Activated CD4-positive, alpha-beta T cell treated with anti-CD3 and anti-CD28 coated beads for 1 hour (primary cell): ENCODE results near the gene NOXO1.
A peak's percentile ranks its signal among the peaks of the same experiment; 100 is the strongest.

Experiments used
- DNase-seq: peaks from one replicate; pipeline ENCODE4 v3.0.0-alpha.2; 2020

NOXO1 gene

GRCh38 chr16:1993731-1994131 is 12.5 kb upstream of the NOXO1 start:
- no peak for DNase-seq

GRCh38 chr16:1992704-1993317 is 11.5 kb upstream of the NOXO1 start:
- no peak for DNase-seq

- DNase-seq, result peak; percentile 97
Observed at GRCh38 chr16:1991948-1992703, 10.9 kb upstream of the NOXO1 start.

- no peak for DNase-seq
Observed at GRCh38 chr16:1991588-1991947, 10.3 kb upstream of the NOXO1 start.

GRCh38 chr16:1991135-1991551 is 9.9 kb upstream of the NOXO1 start:
- DNase-seq, result peak; percentile 36

GRCh38 chr16:1990351-1991134 is 9.3 kb upstream of the NOXO1 start:
- no peak for DNase-seq

- no peak for DNase-seq
Observed at GRCh38 chr16:1990101-1990350, 8.8 kb upstream of the NOXO1 start.

- no peak for DNase-seq
Observed at GRCh38 chr16:1989209-1990100, 8.2 kb upstream of the NOXO1 start, which contains the start of gene SYNGR3. SYNGR3 (plus strand) TSS chr16:1989970; CDS start chr16:1990103, 133 bp downstream.

- DNase-seq, result no peak
Observed at GRCh38 chr16:1987198-1987597, 5.9 kb upstream of the NOXO1 start.

- DNase-seq, result no peak
Observed at GRCh38 chr16:1985466-1986150, 4.3 kb upstream of the NOXO1 start.

- no peak for DNase-seq
Observed at GRCh38 chr16:1984347-1985225, 3.3 kb upstream of the NOXO1 start.

GRCh38 chr16:1983544-1984346 is 2.5 kb upstream of the NOXO1 start, which contains the start of gene GFER:
GFER (plus strand) TSS chr16:1984193; CDS start chr16:1984219, 26 bp downstream.
- peak; percentile 42 for DNase-seq

GRCh38 chr16:1982991-1983543 is 1.8 kb upstream of the NOXO1 start:
- no peak for DNase-seq

GRCh38 chr16:1982013-1982433 is 754 bp upstream of the NOXO1 start:
- DNase-seq, result no peak

GRCh38 chr16:1980770-1981087 is 540 bp downstream of the NOXO1 start:
- no peak for DNase-seq

- no peak for DNase-seq
Observed at GRCh38 chr16:1980030-1980769, 1.1 kb downstream of the NOXO1 start.

- no peak for DNase-seq
Observed at GRCh38 chr16:1979271-1980029, 1.8 kb downstream of the NOXO1 start.

- DNase-seq, result no peak
Observed at GRCh38 chr16:1978476-1979120, 2.7 kb downstream of the NOXO1 start.
